H1 (cell line): ENCODE data around the gene ELAPOR1. TPM values are rescaled to one million over a fixed set of nuclear protein-coding genes. Genes with fewer than 3 reads are reported as not detected.
A peak's percentile ranks its signal among the peaks of the same experiment; 100 is the strongest.

Source experiments
- CTCF ChIA-PET: fragments of 300-600 bp; sonication (Branson Sonifier 250); formaldehyde crosslinking; loops from one replicate; lab custom pipeline; 2021; ENCODE audit not compliant: partially characterized antibody; lab: Charles Lee
- POLR2A ChIA-PET: fragments of 300-600 bp; sonication (Branson Sonifier 250); formaldehyde crosslinking; loops from one replicate; lab custom pipeline; 2021; ENCODE audit warnings: inconsistent platforms; ENCODE audit not compliant: partially characterized antibody; lab: Charles Lee
- DNase-seq, 2 experiments: peaks; one replicate each; pipeline versions ENCODE4 v3.0.0 to v3.0.0-alpha.2; 2010 to 2022; ENCODE audit warnings: low spot score in 2 of 2, low read depth in 1 of 2, mixed read lengths in 1 of 2
- FAIRE-seq: peaks from 2 replicates; lab custom pipeline; 2011; peaks lifted over from hg19 to GRCh38; lab: Jason Lieb, UNC
- H2AFZ ChIP-seq: 2 replicates; pipeline ENCODE4 v1.8.1; 2012; ENCODE audit warnings: low read length, inconsistent platforms
- H2AK5ac ChIP-seq: 2 replicates; pipeline ENCODE4 v1.6.1; 2013; ENCODE audit warnings: low read depth, low read length
- H2BK120ac ChIP-seq: replicated peaks from 2 replicates; pipeline ENCODE3; 2013; ENCODE audit warnings: low read depth, low read length, inconsistent platforms
- H2BK12ac ChIP-seq: 2 replicates; pipeline ENCODE4 v1.6.1; 2013; ENCODE audit warnings: low read depth, low read length
- H2BK15ac ChIP-seq: 2 replicates; pipeline ENCODE4 v1.6.1; 2013; ENCODE audit warnings: low read length
- H2BK20ac ChIP-seq: 2 replicates; pipeline ENCODE4 v1.6.1; 2013; ENCODE audit warnings: low read length
- H2BK5ac ChIP-seq: 2 replicates; pipeline ENCODE4 v1.6.1; 2013; ENCODE audit warnings: low read depth, low read length
- H3K14ac ChIP-seq: 2 replicates; pipeline ENCODE4 v1.6.1; 2013; ENCODE audit warnings: inconsistent platforms; ENCODE audit not compliant: insufficient read length
- H3K18ac ChIP-seq: 2 replicates; pipeline ENCODE4 v1.6.1; 2013; ENCODE audit warnings: low read length; ENCODE audit errors: extremely low read depth
- H3K23ac ChIP-seq: 2 replicates; pipeline ENCODE4 v1.6.1; 2013; ENCODE audit warnings: inconsistent platforms; ENCODE audit not compliant: insufficient read length
- H3K23me2 ChIP-seq: 2 replicates; pipeline ENCODE4 v1.6.1; 2013; ENCODE audit warnings: low read depth, low read length
- H3K27ac ChIP-seq: 2 replicates; pipeline ENCODE4 v1.6.1; 2011; ENCODE audit warnings: low read depth, low read length, inconsistent platforms
- H3K27me3 ChIP-seq, 4 experiments: replicated peaks in 1 of 4; 1 replicate in 1 of 4; 2 replicates in 3 of 4; pipeline versions ENCODE4 v1.6.1 to v1.8.1; 2011 to 2013; ENCODE audit warnings: low read length in 3 of 4, mild to moderate bottlenecking in 3 of 4, inconsistent platforms in 2 of 4, mixed read lengths in 2 of 4, moderate library complexity in 1 of 4; ENCODE audit not compliant: control insufficient read depth in 3 of 4, insufficient read depth in 3 of 4; ENCODE audit errors: extremely low read depth in 1 of 4
- H3K36me3 ChIP-seq, 4 experiments: 2 replicates each; pipeline versions ENCODE4 v1.6.1 to v1.8.1; 2011 to 2013; ENCODE audit warnings: mild to moderate bottlenecking in 4 of 4, low read length in 3 of 4, moderate library complexity in 2 of 4, control low read depth in 1 of 4, inconsistent platforms in 1 of 4; ENCODE audit not compliant: insufficient read depth in 4 of 4, control insufficient read depth in 2 of 4
- H3K4ac ChIP-seq: replicated peaks from 2 replicates; pipeline ENCODE3; 2013; ENCODE audit warnings: low read length, low read depth, mixed read lengths, inconsistent platforms; ENCODE audit not compliant: insufficient read length
- H3K4me1 ChIP-seq, 4 experiments: replicated peaks in 1 of 4; 1 replicate in 1 of 4; 2 replicates in 3 of 4; pipeline versions ENCODE4 v1.6.1 to v1.8.1; 2011 to 2013; ENCODE audit warnings: low read length in 3 of 4, inconsistent platforms in 2 of 4, mixed read lengths in 1 of 4; ENCODE audit not compliant: insufficient read depth in 4 of 4, control insufficient read depth in 3 of 4
- H3K4me2 ChIP-seq, 2 experiments: 2 replicates each; pipeline versions ENCODE4 v1.6.1 to v1.8.1; 2011 to 2013; ENCODE audit warnings: low read depth in 2 of 2, low read length in 2 of 2, control low read depth in 1 of 2, inconsistent platforms in 1 of 2, mild to moderate bottlenecking in 1 of 2; ENCODE audit not compliant: insufficient read depth in 1 of 2
- H3K4me3 ChIP-seq, 4 experiments: fragments of 200-600, 300-600 bp in 1 of 4; sonication (generic), shearing (Covaris generic), sonication (Bioruptor Twin) in 1 of 4; 2 replicates each; pipeline versions ENCODE4 v1.5.1 to v1.8.1; 2011 to 2016; ENCODE audit warnings: low read length in 4 of 4, low read depth in 3 of 4, control low read depth in 2 of 4, inconsistent platforms in 2 of 4, mild to moderate bottlenecking in 2 of 4, mixed read lengths in 1 of 4, moderate library complexity in 1 of 4; ENCODE audit not compliant: insufficient read depth in 2 of 4; ENCODE audit errors: extremely low read depth in 1 of 4
- H3K56ac ChIP-seq: replicated peaks from 2 replicates; pipeline ENCODE3; 2013; ENCODE audit warnings: low read depth, mild to moderate bottlenecking, mixed read lengths, low read length, inconsistent platforms; ENCODE audit not compliant: insufficient read length
- H3K79me1 ChIP-seq: 2 replicates; pipeline ENCODE4 v1.6.1; 2013; ENCODE audit warnings: low read depth, low read length, control low read depth
- H3K79me2 ChIP-seq, 2 experiments: 2 replicates each; pipeline versions ENCODE4 v1.6.1 to v1.8.1; 2012 to 2013; ENCODE audit warnings: low read length in 2 of 2, mild to moderate bottlenecking in 2 of 2, inconsistent platforms in 1 of 2; ENCODE audit not compliant: insufficient read depth in 2 of 2, control insufficient read depth in 1 of 2
- H3K9ac ChIP-seq, 4 experiments: replicated peaks in 1 of 4; 1 replicate in 1 of 4; 2 replicates in 3 of 4; pipeline versions ENCODE4 v1.6.1 to v1.8.1; 2011 to 2013; ENCODE audit warnings: low read depth in 3 of 4, low read length in 3 of 4, control low read depth in 2 of 4, mild to moderate bottlenecking in 2 of 4, moderate library complexity in 2 of 4, inconsistent platforms in 1 of 4; ENCODE audit errors: extremely low read depth in 1 of 4
- H3K9me3 ChIP-seq, 2 experiments: 2 replicates each; pipeline versions ENCODE4 v1.6.1 to v1.8.1; 2012 to 2013; ENCODE audit warnings: mild to moderate bottlenecking in 2 of 2, moderate library complexity in 2 of 2, control low read depth in 1 of 2, inconsistent platforms in 1 of 2, low read depth in 1 of 2, low read length in 1 of 2, mixed read lengths in 1 of 2; ENCODE audit not compliant: insufficient read depth in 2 of 2
- H4K20me1 ChIP-seq, 2 experiments: replicated peaks in 1 of 2; 2 replicates each; pipeline versions ENCODE3 to v1.8.1; 2011 to 2013; ENCODE audit warnings: inconsistent platforms in 2 of 2, low read length in 2 of 2, mild to moderate bottlenecking in 1 of 2; ENCODE audit not compliant: insufficient read depth in 2 of 2, control insufficient read depth in 1 of 2
- H4K5ac ChIP-seq: 2 replicates; pipeline ENCODE4 v1.6.1; 2013; ENCODE audit warnings: low read length, low read depth, mixed read lengths, inconsistent platforms; ENCODE audit not compliant: insufficient read length
- H4K8ac ChIP-seq: 2 replicates; pipeline ENCODE4 v1.8.0; 2013; ENCODE audit warnings: mild to moderate bottlenecking, moderate library complexity, low read length, inconsistent platforms; ENCODE audit not compliant: insufficient read depth; ENCODE audit errors: extremely low read depth
- H4K91ac ChIP-seq: replicated peaks from 2 replicates; pipeline ENCODE3; 2013; ENCODE audit warnings: low read length, mixed read lengths, inconsistent platforms; ENCODE audit not compliant: insufficient read length
- CEBPB ChIP-seq: IDR thresholded peaks from 2 replicates; pipeline ENCODE4 v1.6.1; 2012; ENCODE audit warnings: low read depth, low read length
- E2F6 ChIP-seq: IDR thresholded peaks from 2 replicates; pipeline ENCODE4 v1.6.1; 2012; ENCODE audit warnings: inconsistent platforms
- SUZ12 ChIP-seq: fragments of 200-600 bp; sonication (generic); IDR thresholded peaks from 2 replicates; pipeline ENCODE4 v1.6.1; 2012; ENCODE audit warnings: mild to moderate bottlenecking, inconsistent platforms, low read length, moderate library complexity, mixed read lengths
- WGBS, 2 experiments: shearing (Covaris generic) in 1 of 2; methylation state at CpG; one replicate each; pipeline versions ENCODE4 v1.1.6 to v1.1.7; 2013 to 2015; ENCODE audit warnings: low lambda C conversion rate in 2 of 2, mixed read lengths in 2 of 2, inconsistent platforms in 1 of 2, low coverage in 1 of 2, missing lambda C conversion rate in 1 of 2; ENCODE audit not compliant: insufficient replicate concordance in 2 of 2, insufficient coverage in 1 of 2, insufficient read length in 1 of 2; ENCODE audit errors: extremely low coverage in 1 of 2, missing lambda C conversion rate in 1 of 2; 5-methylcytosine and 5-hydroxymethylcytosine counted together
- polyA plus RNA-seq, 7 experiments: library from polyadenylated mRNA; depleted of rRNA in 3 of 7; stranded (reverse) in 5 of 7; unstranded in 2 of 7; fragments of >200 nt in 5 of 7; fragments of 200-250 nt in 2 of 7; gene quantifications; 1 replicate in 5 of 7; 2 replicates in 1 of 7; 4 replicates in 1 of 7; pipeline versions ENCODE4 v1.2.1 to v1.2.3, GENCODE V29; 2011 to 2013; ENCODE audit warnings: missing spikeins in 2 of 7, mixed read lengths in 2 of 7
- total RNA-seq: library from RNA; stranded (reverse); fragmentation: NEBNext Ultra II Directional; extraction: Animal tissue kit (Norgen Biotek cat#: 25700); gene quantifications from 2 replicates; pipeline ENCODE4 v1.2.1, GENCODE V29; 2021

The ELAPOR1 gene
- total and polyA plus RNA-seq, 2 of the 8 experiments (the other 6 are each of a cell fraction or from before 2014, with no cell fraction given) = 1.2 to 2.5 TPM

DNA sequence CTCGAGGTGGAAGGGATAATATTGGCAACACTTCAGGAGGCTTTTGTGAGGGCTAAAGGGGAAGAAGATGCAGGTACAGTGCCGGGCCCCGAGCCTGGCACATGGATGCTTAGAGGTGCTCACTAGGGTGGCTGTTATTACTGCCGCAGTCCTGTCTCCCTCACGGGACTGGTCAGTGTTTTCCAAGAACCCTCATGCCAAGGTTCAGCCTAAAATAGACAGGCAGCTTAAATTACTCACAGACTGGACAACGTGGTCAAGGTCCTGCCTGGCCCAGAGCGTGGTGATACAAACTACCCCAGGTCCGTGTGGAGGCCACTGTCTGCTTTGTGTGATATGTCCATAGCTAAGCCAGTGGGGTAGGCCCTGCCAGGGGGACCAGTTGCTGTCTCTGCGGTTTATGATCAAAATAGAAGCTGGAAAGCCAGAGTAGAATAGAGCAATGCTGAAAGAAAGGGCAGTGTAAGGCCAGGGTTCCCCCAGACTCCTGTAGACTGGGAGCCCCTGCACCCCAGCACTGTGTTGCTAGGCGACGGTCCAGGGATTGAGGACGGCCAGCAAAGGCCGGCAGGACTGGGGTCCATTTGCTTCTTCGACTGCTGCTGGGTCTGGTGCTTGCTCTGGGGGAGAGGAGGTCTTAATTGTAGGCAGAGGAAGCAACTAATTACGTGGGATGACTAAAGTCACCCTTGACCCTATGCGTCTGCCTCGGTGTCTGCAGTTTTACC lies 36.1 kb downstream of the ELAPOR1 start:
- H4K91ac ChIP-seq = no peak overlapping the region
- H2AFZ ChIP-seq = no peak overlapping the region
- H3K4ac ChIP-seq = peak overlapping the region; percentile 25
- 84% methylated on average over 17 of the region's 17 CpGs; no CpG with 5 or more reads in 1 of the 2 experiments for WGBS, 2 experiments
- no peaks in the 10 kb centered on the region for H3K27me3 ChIP-seq
- CTCF ChIA-PET = interaction anchor here (1.1 to 1.6 kb wide), 3 partner anchors 12 to 146 kb away, joined by 3 to 5 read pairs (median 3); no protein-coding TSS in a partner anchor
- no peaks in the 10 kb centered on the region for H3K79me2 ChIP-seq
- no peaks in the 10 kb centered on the region for H3K23me2 ChIP-seq
- H3K79me1 ChIP-seq = no peaks in the 10 kb centered on the region
- no peak overlapping the region; a peak in 1 of 7 replicates for H3K9ac ChIP-seq
- H2BK15ac ChIP-seq = no peak overlapping the region
- no peaks in the 10 kb centered on the region for H3K36me3 ChIP-seq
- no peaks in the 10 kb centered on the region for H3K9me3 ChIP-seq
- TF ChIP-seq E2F6 (no peak), CEBPB (no peak), SUZ12 (no peak)
- TF ChIP-seq, all 59 proteins: peak for 0
- POLR2A ChIA-PET = interaction anchor here (0.8 kb wide), 1 partner anchor 15 kb away, joined by 3 read pairs; no protein-coding TSS in a partner anchor
- DNase-seq (no peak), FAIRE-seq (no peak)
- no peak overlapping the region for H3K14ac ChIP-seq
- no peak overlapping the region for H2BK12ac ChIP-seq
- H3K4me2 ChIP-seq = no peak overlapping the region
- no peak overlapping the region for H2BK5ac ChIP-seq
- H2BK120ac ChIP-seq = no peak overlapping the region
- no peaks in the 10 kb centered on the region for H4K20me1 ChIP-seq
- H3K56ac ChIP-seq = no peak overlapping the region
- H3K4me3 ChIP-seq = no peak overlapping the region
- H3K4me1 ChIP-seq = peaks cover 0 to 3% (median 2%) of the 10 kb centered on the region in 4 experiments; a peak in 3 of 7 replicates
- no peak overlapping the region for H3K27ac ChIP-seq
- no peak overlapping the region; the same call in 1 of the 2 replicates for H3K18ac ChIP-seq
- H2BK20ac ChIP-seq = no peak overlapping the region
- H4K8ac ChIP-seq = no peak overlapping the region
- H2AK5ac ChIP-seq = 0 out of 2 replicates have a peak overlapping the region, but pooled peaks have one; percentile 48
- no peak overlapping the region for H4K5ac ChIP-seq
- no peak overlapping the region for H3K23ac ChIP-seq
